ENCODE data around the gene PGC. TPM values are rescaled to one million over a fixed set of nuclear protein-coding genes. Genes with fewer than 3 reads are reported as not detected.

The PGC gene
- total RNA-seq, 2 donors from 2014 or later, result not detected

- H3K4me3 ChIP-seq, result no peak overlapping the region
- H3K4me1 ChIP-seq, result peaks cover 0 to 78% of the 10 kb centered on the region in 2 donors
Measured at GRCh38 chr6:41731561-41732086, 15.6 kb downstream of the PGC start.

DNA sequence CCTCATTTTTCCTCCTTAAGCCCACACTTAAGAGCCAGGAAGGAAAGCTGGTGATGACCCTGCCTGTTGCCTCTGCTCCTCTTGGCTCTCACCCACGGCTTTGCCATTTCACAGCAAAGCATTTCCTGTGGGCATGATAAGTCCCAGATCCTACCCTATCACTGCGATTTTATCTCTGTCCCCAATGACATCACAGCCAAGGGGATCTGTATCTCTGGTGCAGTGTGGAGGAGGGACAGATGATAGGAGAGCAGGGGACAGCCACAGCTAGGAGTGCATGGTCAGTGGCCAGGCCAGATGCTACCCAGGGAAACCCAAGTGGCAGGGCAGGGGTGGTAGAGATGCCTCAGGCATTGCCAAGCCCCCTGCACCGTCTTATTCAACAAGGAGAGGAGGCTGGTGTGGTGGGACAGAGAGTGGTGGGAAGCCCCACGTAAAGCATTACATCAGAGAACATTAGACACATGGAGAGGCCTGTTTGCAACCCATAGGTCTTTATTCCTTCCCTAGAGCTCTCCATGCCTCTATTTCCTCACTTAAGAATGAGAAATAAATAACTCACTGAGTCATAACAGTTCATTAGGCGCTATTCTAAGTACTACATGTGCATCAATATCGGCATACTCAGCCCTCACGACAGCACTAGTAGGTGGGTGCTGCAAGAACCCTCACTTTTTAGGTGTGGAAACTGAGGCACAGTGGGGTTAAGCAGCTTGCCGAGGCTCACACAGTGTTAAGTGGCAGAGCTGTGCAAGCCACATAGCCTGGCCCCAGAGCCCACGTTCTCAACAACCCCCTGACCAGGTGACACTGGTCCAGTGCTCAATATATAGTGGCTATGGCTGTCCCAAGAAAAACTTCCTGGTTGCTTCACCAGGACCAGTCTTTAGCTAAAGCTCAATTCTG, 16.4 kb downstream of the PGC start:
- Histone ChIP-seq H3K36me3 (no peaks in the 10 kb centered on the region), H3K27me3 (no peaks in the 10 kb centered on the region), H3K4me1 (peaks cover 0 to 83% of the 10 kb centered on the region in 2 donors), H3K9me3 (no peaks in the 10 kb centered on the region), H3K4me3 (no peak overlapping the region), H3K27ac (peak overlapping the region; percentile 43 to 97)
- no peak for DNase-seq (ENCODE audit: low spot score)
- TF ChIP-seq CTCF (IDR thresholded peaks at IDR 0.05), result no peak

More at GRCh38 chr6:41731561-41732086, 15.6 kb downstream of the PGC start:
- Histone ChIP-seq H3K9me3 (no peaks in the 10 kb centered on the region), H3K36me3 (no peaks in the 10 kb centered on the region), H3K27me3 (no peaks in the 10 kb centered on the region), H3K27ac (peak overlapping the region; percentile 43 to 97)
- DNase-seq (ENCODE audit: low spot score), result no peak
- TF ChIP-seq CTCF (IDR thresholded peaks at IDR 0.05), result no peak

- no peaks in the 10 kb centered on the region for H3K27me3 ChIP-seq
- no peaks in the 10 kb centered on the region for H3K36me3 ChIP-seq
- H3K4me1 ChIP-seq, result peaks cover 0 to 92% of the 10 kb centered on the region in 2 donors
- H3K27ac ChIP-seq, result peak overlapping the region; percentile 79 to 97
- no peak overlapping the region for H3K4me3 ChIP-seq
- no peak for TF ChIP-seq CTCF (IDR thresholded peaks at IDR 0.05)
- no peaks in the 10 kb centered on the region for H3K9me3 ChIP-seq
- no peak for DNase-seq (ENCODE audit: low spot score)
Measured at GRCh38 chr6:41729624-41730023, 17.6 kb downstream of the PGC start.

- no peaks in the 10 kb centered on the region for H3K36me3 ChIP-seq
- no peak for TF ChIP-seq CTCF (IDR thresholded peaks at IDR 0.05)
- no peaks in the 10 kb centered on the region for H3K27me3 ChIP-seq
- DNase-seq (ENCODE audit: low spot score), result no peak
- no peaks in the 10 kb centered on the region for H3K9me3 ChIP-seq
- peak overlapping the region; percentile 79 to 97 for H3K27ac ChIP-seq
- no peak overlapping the region for H3K4me3 ChIP-seq
- peaks cover 0 to 98% of the 10 kb centered on the region in 2 donors for H3K4me1 ChIP-seq
Measured at GRCh38 chr6:41728954-41729353, 18.2 kb downstream of the PGC start.

DNA sequence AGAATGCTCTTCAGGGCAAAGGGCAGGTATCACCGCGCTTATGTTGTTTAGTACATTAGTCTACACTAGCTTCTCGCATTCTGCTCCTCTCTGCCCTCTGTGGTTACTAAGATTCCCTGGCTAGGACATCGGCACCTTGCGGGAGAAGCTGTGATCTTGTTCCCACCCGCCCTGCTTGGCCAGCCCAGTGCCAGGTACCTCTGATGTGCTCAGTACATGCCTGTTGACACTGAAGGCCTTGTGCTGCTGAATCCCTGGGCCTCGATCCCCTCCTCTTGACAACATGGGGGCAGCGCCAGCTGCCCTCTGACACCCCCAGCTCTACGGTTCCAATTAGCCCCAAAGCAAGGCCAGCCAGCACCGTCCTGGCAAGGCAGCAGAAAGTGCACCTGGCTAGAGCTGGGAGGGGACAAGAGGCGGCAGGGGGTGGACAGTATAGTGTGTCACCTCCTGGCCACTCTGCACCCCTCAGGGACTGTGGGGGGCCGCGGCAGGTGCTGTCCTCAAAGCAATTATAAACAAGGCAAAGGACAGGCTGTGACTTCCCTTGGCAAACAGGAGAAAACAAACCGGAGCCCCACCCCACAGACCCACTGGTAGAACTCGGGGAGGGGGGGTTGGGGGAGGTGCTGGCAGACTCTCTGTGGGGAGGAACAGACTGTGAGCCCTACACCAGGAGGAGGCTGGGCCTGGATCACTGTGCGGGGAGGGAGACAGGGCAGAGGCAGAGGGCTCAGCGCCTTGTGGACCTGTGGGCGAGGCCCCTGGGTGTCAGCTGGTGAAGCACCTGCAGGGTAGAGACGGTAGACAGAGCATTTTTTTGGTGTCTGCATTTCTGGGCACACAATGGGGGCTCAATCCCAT, 18.9 kb downstream of the PGC start:
- no peak overlapping the region for H3K4me3 ChIP-seq
- H3K9me3 ChIP-seq, result no peaks in the 10 kb centered on the region
- no peaks in the 10 kb centered on the region for H3K36me3 ChIP-seq
- TF ChIP-seq CTCF (IDR thresholded peaks at IDR 0.05), result no peak
- no peak for DNase-seq (ENCODE audit: low spot score)
- peaks cover 0 to 99% of the 10 kb centered on the region in 2 donors for H3K4me1 ChIP-seq
- no peaks in the 10 kb centered on the region for H3K27me3 ChIP-seq
- peak overlapping the region; percentile 79 to 97 for H3K27ac ChIP-seq
